T-helper 2 cell treated with Interferon-gamma antibody and Interleukin-4, amounts not matched to agents 100 ng/mL and 5 ng/mL, for 36 hours (primary cell): ENCODE measurements around the gene PTCH2. TPM values are rescaled to one million over a fixed set of nuclear protein-coding genes. Genes with fewer than 3 reads are reported as not detected.
"Not testable (repeated sequence)": the region's sequence is repeated elsewhere in the genome, so short reads cannot be mapped to it uniquely, and the experiment has no call there.

Experiments used
- intact Hi-C: fragments of 100-400 bp; cut with micrococcal nuclease; formaldehyde crosslinking; loops from one replicate; pipeline ENCODE4 v1.15.1; 2023
- total RNA-seq: library from RNA; stranded (reverse); gene quantifications from 2 replicates; pipeline ENCODE4 v1.2.3, GENCODE V29; 2022

PTCH2 gene
- total RNA-seq, 1 donor from 2014 or later, result 0.84 TPM

GRCh38 chr1:44820328-44821239 is 22.5 kb downstream of the PTCH2 start:
- intact Hi-C loops, result loop anchor here (1.0 kb wide), 1 partner anchor 192 kb away; the partner anchor contains the start of gene UROD

GRCh38 chr1:44819608-44820327 is 23.3 kb downstream of the PTCH2 start:
- intact Hi-C loops, result loop anchor here (1.0 to 2.0 kb wide), 5 partner anchors 10 to 193 kb away; partner anchors contain the start of genes PLK3, RNU5D-1 and UROD

- intact Hi-C loops, result loop anchor here (1.0 to 2.0 kb wide), 4 partner anchors 10 to 88 kb away; partner anchors contain the start of genes PLK3 and RNU5D-1
Measured at GRCh38 chr1:44819196-44819607, 23.9 kb downstream of the PTCH2 start.

- intact Hi-C loops, result loop anchor here (2.0 kb wide), 1 partner anchor 17 kb away; the partner anchor contains the start of gene PLK3
Measured at GRCh38 chr1:44817771-44818495, 25.1 kb downstream of the PTCH2 start.

- intact Hi-C loops, result no loop called here
Measured at GRCh38 chr1:44817307-44817706, 25.7 kb downstream of the PTCH2 start.

GRCh38 chr1:44815926-44816325 is 27.1 kb downstream of the PTCH2 start:
- intact Hi-C loops, result not testable (repeated sequence)

- intact Hi-C loops, result no loop called here
Measured at GRCh38 chr1:44812822-44813543, 30.1 kb downstream of the PTCH2 start.

- intact Hi-C loops, result no loop called here
Measured at GRCh38 chr1:44811234-44811633, 31.8 kb downstream of the PTCH2 start.

- intact Hi-C loops, result not testable (repeated sequence)
Measured at GRCh38 chr1:44810762-44811105, 32.3 kb downstream of the PTCH2 start.

GRCh38 chr1:44810101-44810761 is 32.8 kb downstream of the PTCH2 start:
- intact Hi-C loops, result no loop called here

GRCh38 chr1:44808938-44809917 is 33.8 kb downstream of the PTCH2 start:
- intact Hi-C loops, result loop anchor here (1.0 to 2.0 kb wide), 3 partner anchors 8 to 78 kb away; partner anchors contain the start of gene RNU5D-1

GRCh38 chr1:44808063-44808937 is 34.8 kb downstream of the PTCH2 start, which contains the start of gene BTBD19:
BTBD19 (plus strand) TSS chr1:44808523; CDS start chr1:44808821, 298 bp downstream.
- intact Hi-C loops, result loop anchor here (2.0 kb wide), 1 partner anchor 77 kb away; the partner anchor contains the start of gene RNU5D-1

- intact Hi-C loops, result loop anchor here (2.0 kb wide), 1 partner anchor 77 kb away; the partner anchor contains the start of gene RNU5D-1
Measured at GRCh38 chr1:44807364-44808062, 35.5 kb downstream of the PTCH2 start.

GRCh38 chr1:44806704-44807363 is 36.2 kb downstream of the PTCH2 start, which contains the start of gene DYNLT4:
DYNLT4 (minus strand) TSS chr1:44807351; CDS start chr1:44806668, 683 bp downstream.
- intact Hi-C loops, result no loop called here

GRCh38 chr1:44806025-44806703 is 36.9 kb downstream of the PTCH2 start:
- intact Hi-C loops, result no loop called here
